ENCODE measurements around the gene RPP40.

- TF ChIP-seq CTCF (conservative IDR thresholded peaks at IDR 0.05; ENCODE audit: low read depth, low read length) (no peak), EZH2 (IDR thresholded peaks at IDR 0.05; ENCODE audit: borderline replicate concordance, low read depth, low read length, poor library complexity, severe bottlenecking) (no peak)
These were observed 668 bp upstream of the RPP40 start for GRCh38 chr6:5004373-5005037.

All from A673 (cell line).